Upper lobe of right lung (tissue), 1 donor: ENCODE results near the gene MYPN. TPM values are rescaled to one million over a fixed set of nuclear protein-coding genes. Genes with fewer than 3 reads are reported as not detected.

ENCODE experiments used
- ATAC-seq: fragments of 200-7000 bp; cut with Tn5 transposase; one replicate; pipeline ENCODE4 v1.9.1; 2020; ENCODE audit warnings: mild to moderate bottlenecking, moderate library complexity
- DNase-seq: peaks from one replicate; pipeline ENCODE4 v3.0.0-alpha.2; 2020
- H3K27ac ChIP-seq: fragments of 200-600 bp; one replicate; pipeline ENCODE4 v1.8.0; 2022
- H3K27me3 ChIP-seq: fragments of 200-600 bp; one replicate; pipeline ENCODE4 v1.8.0; 2022; ENCODE audit warnings: mild to moderate bottlenecking
- H3K36me3 ChIP-seq: fragments of 200-600 bp; one replicate; pipeline ENCODE4 v1.8.0; 2022
- H3K4me1 ChIP-seq: fragments of 200-600 bp; one replicate; pipeline ENCODE4 v1.8.0; 2022
- H3K4me3 ChIP-seq: fragments of 200-600 bp; one replicate; pipeline ENCODE4 v1.8.0; 2022; ENCODE audit warnings: mild to moderate bottlenecking
- H3K9me3 ChIP-seq: fragments of 200-600 bp; one replicate; pipeline ENCODE4 v1.8.0; 2022
- CTCF ChIP-seq: fragments of 200-600 bp; IDR thresholded peaks from one replicate; pipeline ENCODE4 v1.8.0; 2022; ENCODE audit warnings: antibody characterized with exemption
- intact Hi-C: fragments of 100-400 bp; cut with DNase I; formaldehyde crosslinking; loops from one replicate; pipeline ENCODE4 v1.11.0; 2022
- long read RNA-seq: library from polyadenylated mRNA; unstranded; transcript quantifications from one replicate; pipeline ENCODE4 v2.0.0, GENCODE V29; 2021
- total RNA-seq: library from RNA; stranded (reverse); fragmentation: NEBNext Ultra II Directional; extraction: Animal tissue kit (Norgen Biotek cat#: 25700); gene quantifications from one replicate; pipeline ENCODE4 v1.2.1, GENCODE V29; 2021
- donor health status: DM: no; HTN: yes; CAD: no; lungs with severe emphysema.

MYPN gene
- not detected for total RNA-seq
- long read RNA-seq: 0 reads

GRCh38 chr10:68109331-68109730 is at the start of gene MYPN:
Gene MYPN (plus strand): TSS chr10:68109488. CDS start chr10:68121439, 11,951 bp downstream.
- intact Hi-C loops: no loop called here
- TF ChIP-seq CTCF: no peak
- Histone ChIP-seq H3K4me3 (no peak within 1 kb of the TSS), H3K27me3 (no peaks in the 10 kb centered on the region), H3K36me3 (no peaks in the 10 kb centered on the region), H3K9me3 (no peaks in the 10 kb centered on the region), H3K27ac (no peak within 1 kb of the TSS), H3K4me1 (peaks cover 4% of the 10 kb centered on the region)
- no peak for ATAC-seq
- no peak for DNase-seq

- no peak overlapping the region for H3K4me3 ChIP-seq
- no peak for DNase-seq
- no peaks in the 10 kb centered on the region for H3K27me3 ChIP-seq
- peak; percentile 39 for ATAC-seq
- no peak overlapping the region for H3K27ac ChIP-seq
- H3K36me3 ChIP-seq: peaks cover 13% of the 10 kb centered on the region
- peaks cover 11% of the 10 kb centered on the region for H3K4me1 ChIP-seq
- H3K9me3 ChIP-seq: no peaks in the 10 kb centered on the region
- no peak for TF ChIP-seq CTCF
- intact Hi-C loops: no loop called here
These were observed 42.3 kb upstream of the MYPN start for GRCh38 chr10:68067029-68067428.

GRCh38 chr10:68067508-68067907 is 41.8 kb upstream of the MYPN start:
- no peak overlapping the region for H3K4me3 ChIP-seq
- H3K4me1 ChIP-seq: peaks cover 16% of the 10 kb centered on the region
- H3K27me3 ChIP-seq: no peaks in the 10 kb centered on the region
- DNase-seq: no peak
- H3K36me3 ChIP-seq: peaks cover 13% of the 10 kb centered on the region
- H3K27ac ChIP-seq: no peak overlapping the region
- no peak for ATAC-seq
- no peaks in the 10 kb centered on the region for H3K9me3 ChIP-seq
- TF ChIP-seq CTCF: no peak
- intact Hi-C loops: no loop called here

GRCh38 chr10:68073631-68074030 is 35.7 kb upstream of the MYPN start:
- no peak for DNase-seq
- intact Hi-C loops: no loop called here
- TF ChIP-seq CTCF: no peak
- no peak for ATAC-seq
- H3K27me3 ChIP-seq: no peaks in the 10 kb centered on the region
- H3K4me3 ChIP-seq: peak overlapping the region; percentile 89
- H3K9me3 ChIP-seq: no peaks in the 10 kb centered on the region
- H3K4me1 ChIP-seq: peaks cover 20% of the 10 kb centered on the region
- peak overlapping the region; percentile 97 for H3K27ac ChIP-seq
- peaks cover 13% of the 10 kb centered on the region for H3K36me3 ChIP-seq

GRCh38 chr10:68074031-68074774 is 35.1 kb upstream of the MYPN start:
- peak overlapping the region; percentile 89 for H3K4me3 ChIP-seq
- ATAC-seq (no peak), DNase-seq (no peak)
- TF ChIP-seq CTCF: no peak
- H3K4me1 ChIP-seq: peaks cover 20% of the 10 kb centered on the region
- no peaks in the 10 kb centered on the region for H3K9me3 ChIP-seq
- peak overlapping the region; percentile 97 for H3K27ac ChIP-seq
- H3K27me3 ChIP-seq: no peaks in the 10 kb centered on the region
- intact Hi-C loops: no loop called here
- peaks cover 13% of the 10 kb centered on the region for H3K36me3 ChIP-seq
